ENCODE results near the gene CDAN1. TPM values are rescaled to one million over a fixed set of nuclear protein-coding genes. Genes with fewer than 3 reads are reported as not detected.

Gene CDAN1
- total RNA-seq, 1 experiment from 2014 or later: 9.5 TPM

GRCh38 chr15:42675021-42675420, 61.9 kb downstream of the CDAN1 start:
- no peak for DNase-seq (ENCODE audit: unreplicated experiment)
- no peaks in the 10 kb centered on the region for H3K9me3 Mint-ChIP-seq (ENCODE audit: unreplicated experiment)
- H3K4me3 Mint-ChIP-seq (ENCODE audit: unreplicated experiment): no peak overlapping the region
- peaks cover 6% of the 10 kb centered on the region for H3K36me3 Mint-ChIP-seq (ENCODE audit: insufficient read depth, unreplicated experiment)
- no TSS peak for BruUV-seq (replicated peaks)
- CTCF ChIA-PET: interaction anchor here (0.8 to 0.9 kb wide), 2 partner anchors 165 to 251 kb away, joined by 3 to 4 read pairs; no protein-coding TSS in a partner anchor
- H3K27ac Mint-ChIP-seq (ENCODE audit: low read depth, unreplicated experiment): no peak overlapping the region
- POLR2A ChIA-PET: interaction anchor here (0.6 kb wide), 1 partner anchor 184 kb away, joined by 3 read pairs; no protein-coding TSS in a partner anchor
- H3K4me1 Mint-ChIP-seq (ENCODE audit: insufficient read depth, unreplicated experiment): peaks cover 30% of the 10 kb centered on the region
- no peaks in the 10 kb centered on the region for H3K27me3 Mint-ChIP-seq (ENCODE audit: insufficient read depth, unreplicated experiment)
- intact Hi-C loops (cut with micrococcal nuclease): no loop called here
- no peak for TF ChIP-seq CTCF (IDR thresholded peaks at IDR 0.05; ENCODE audit: unreplicated experiment)

GRCh38 chr15:42674472-42674871, 62.5 kb downstream of the CDAN1 start:
- no peaks in the 10 kb centered on the region for H3K27me3 Mint-ChIP-seq (ENCODE audit: insufficient read depth, unreplicated experiment)
- peaks cover 25% of the 10 kb centered on the region for H3K4me1 Mint-ChIP-seq (ENCODE audit: insufficient read depth, unreplicated experiment)
- DNase-seq (ENCODE audit: unreplicated experiment): no peak
- POLR2A ChIA-PET: interaction anchor here (0.6 kb wide), 1 partner anchor 183 kb away, joined by 3 read pairs; no protein-coding TSS in a partner anchor
- peaks cover 6% of the 10 kb centered on the region for H3K36me3 Mint-ChIP-seq (ENCODE audit: insufficient read depth, unreplicated experiment)
- H3K9me3 Mint-ChIP-seq (ENCODE audit: unreplicated experiment): no peaks in the 10 kb centered on the region
- H3K27ac Mint-ChIP-seq (ENCODE audit: low read depth, unreplicated experiment): no peak overlapping the region
- no peak overlapping the region for H3K4me3 Mint-ChIP-seq (ENCODE audit: unreplicated experiment)
- CTCF ChIA-PET: interaction anchor here (0.9 kb wide), 1 partner anchor 252 kb away, joined by 4 read pairs; no protein-coding TSS in a partner anchor
- intact Hi-C loops (cut with micrococcal nuclease): no loop called here
- no TSS peak for BruUV-seq (replicated peaks)
- no peak for TF ChIP-seq CTCF (IDR thresholded peaks at IDR 0.05; ENCODE audit: unreplicated experiment)

Other genes with a start within 250 kb of the CDAN1 start
- gene ZNF106, start 246.0 kb downstream of the CDAN1 start, total RNA-seq (2022): 54.2 and 61.4 TPM in 2 replicates
- gene SNAP23, start 241.5 kb downstream of the CDAN1 start, total RNA-seq (2022): 47.4 and 65.7 TPM in 2 replicates
- 18.3 and 24.7 TPM in 2 replicates for gene LRRC57, start 188.3 kb downstream of the CDAN1 start, total RNA-seq (2022)
- gene HAUS2, start 188.3 kb downstream of the CDAN1 start, total RNA-seq (2022): 22.6 and 29.6 TPM in 2 replicates
- 2.0 and 2.9 TPM in 2 replicates for gene STARD9, start 161.5 kb downstream of the CDAN1 start, total RNA-seq (2022)
- gene TTBK2, start 183.7 kb upstream of the CDAN1 start, total RNA-seq (2022): 25.5 and 26.8 TPM in 2 replicates